ENCODE data around the gene PTPRE.

GRCh38 chr10:128059982-128060293 is 153.0 kb downstream of the PTPRE start:
- TF ChIP-seq POLR2AphosphoS5 (IDR thresholded peaks at IDR 0.05; ENCODE audit: borderline replicate concordance, low read depth, low read length) (no peak), EZH2 (IDR thresholded peaks at IDR 0.05) (no peak)
